Activated gamma-delta T cell treated with anti-CD3 and anti-CD28 coated beads, Interleukin-2, amount 50 U/mL, for 16 hours (primary cell): ENCODE measurements around the gene WNT5A.
"Not testable (repeated sequence)": the region's sequence is repeated elsewhere in the genome, so short reads cannot be mapped to it uniquely, and the experiment has no call there.

Source experiments
- DNase-seq: peaks from one replicate; pipeline ENCODE4 v3.0.0-alpha.2; 2020; ENCODE audit warnings: low read depth

The WNT5A gene

DNA sequence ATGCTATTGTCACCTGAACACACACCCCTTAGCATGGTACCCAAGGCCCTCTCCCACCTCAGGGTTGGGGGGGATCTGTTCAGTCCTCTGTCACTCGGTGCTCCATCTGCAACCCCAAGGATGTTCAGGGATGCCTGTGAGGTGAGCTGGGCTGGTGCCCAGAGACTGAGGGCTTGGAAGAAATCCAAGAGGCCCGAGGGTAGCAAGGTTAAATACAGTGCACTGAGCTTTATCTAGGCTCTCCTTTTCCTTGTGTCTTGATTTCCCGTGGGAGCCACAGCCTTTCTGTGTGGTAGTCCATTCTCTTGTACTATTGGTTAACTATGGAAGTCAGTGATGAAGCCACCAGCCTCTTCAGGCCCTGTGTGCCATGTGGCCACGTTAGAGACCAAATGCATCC, 18.7 kb upstream of the WNT5A start:
- no peak for DNase-seq

GRCh38 chr3:55505102-55505501, 18.0 kb upstream of the WNT5A start:
- not testable (repeated sequence) for DNase-seq

GRCh38 chr3:55501905-55502304, 14.8 kb upstream of the WNT5A start:
- no peak for DNase-seq

DNA sequence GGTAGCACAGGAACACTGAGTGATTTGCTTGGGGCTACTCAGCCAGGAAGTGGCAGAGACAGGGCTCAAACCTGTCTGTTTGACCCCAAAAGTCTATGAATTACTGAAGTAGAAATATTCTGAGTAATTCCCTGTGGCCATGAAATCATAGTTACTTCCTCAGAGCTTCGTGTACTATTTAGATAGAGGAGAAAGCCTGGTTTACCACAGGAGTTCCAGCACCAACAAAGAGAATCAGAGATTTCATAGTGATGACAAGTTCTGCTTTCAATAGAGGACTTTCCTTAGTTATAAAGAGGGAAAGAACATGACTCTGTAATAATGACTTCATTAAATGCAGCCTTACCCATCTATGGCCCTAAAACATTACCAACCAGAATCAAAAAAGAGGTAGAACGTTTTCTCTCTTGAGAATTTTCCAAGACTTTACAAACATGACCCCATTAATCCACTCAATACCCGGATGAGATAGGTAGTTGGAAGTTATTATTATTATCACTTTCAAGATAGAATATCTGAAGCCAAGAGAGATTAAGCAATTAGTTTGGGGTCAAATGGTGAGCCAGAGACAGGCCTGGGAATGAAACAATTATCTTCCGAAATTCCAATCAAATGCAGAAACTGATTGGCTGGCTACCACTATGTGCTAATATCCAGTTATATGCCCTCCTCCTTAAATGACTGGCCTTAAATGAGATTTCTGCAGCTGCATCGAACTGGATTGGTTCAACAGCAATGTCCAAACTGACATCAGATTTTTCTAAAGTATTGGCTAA, 13.6 kb upstream of the WNT5A start:
- DNase-seq, result no peak

- DNase-seq, result no peak
These were observed 11.4 kb upstream of the WNT5A start for GRCh38 chr3:55498520-55498919.

DNA sequence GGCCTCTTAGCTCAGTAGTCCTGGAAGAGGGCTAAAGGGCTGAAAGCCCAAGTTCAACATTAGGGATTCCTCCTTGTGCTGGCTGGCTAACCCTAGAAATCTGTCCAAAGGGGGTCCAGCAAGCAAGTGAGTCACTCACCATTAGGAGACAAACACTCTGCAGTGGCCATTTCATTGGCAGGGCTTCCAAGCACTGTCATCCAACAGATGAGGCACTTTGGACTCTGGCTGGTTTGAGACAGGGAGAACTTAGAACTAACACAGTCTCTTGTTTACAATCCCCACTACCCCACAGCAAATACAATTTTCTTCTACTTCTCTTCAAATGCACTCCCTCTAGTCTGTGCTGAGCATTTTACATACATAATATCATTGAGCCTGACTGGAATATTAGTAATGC, 10.1 kb upstream of the WNT5A start:
- no peak for DNase-seq

DNA sequence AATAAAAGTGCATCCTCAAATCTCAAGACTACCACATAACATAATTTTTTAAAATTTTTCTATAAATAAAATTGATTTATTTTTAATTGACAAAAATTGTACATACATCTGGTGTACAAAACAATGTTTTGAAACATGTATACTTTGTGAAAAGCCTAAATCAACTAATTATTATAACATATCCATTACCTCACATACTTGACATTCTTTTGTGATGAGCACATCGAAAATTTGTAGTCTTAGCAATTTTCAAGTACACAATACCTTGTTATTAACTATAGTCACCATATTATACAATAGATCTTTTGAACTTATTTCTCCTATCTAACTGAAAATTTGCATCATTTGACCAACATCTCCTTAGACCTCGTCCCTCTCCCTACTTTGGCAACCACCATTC, 7.9 kb upstream of the WNT5A start:
- no peak for DNase-seq

DNA sequence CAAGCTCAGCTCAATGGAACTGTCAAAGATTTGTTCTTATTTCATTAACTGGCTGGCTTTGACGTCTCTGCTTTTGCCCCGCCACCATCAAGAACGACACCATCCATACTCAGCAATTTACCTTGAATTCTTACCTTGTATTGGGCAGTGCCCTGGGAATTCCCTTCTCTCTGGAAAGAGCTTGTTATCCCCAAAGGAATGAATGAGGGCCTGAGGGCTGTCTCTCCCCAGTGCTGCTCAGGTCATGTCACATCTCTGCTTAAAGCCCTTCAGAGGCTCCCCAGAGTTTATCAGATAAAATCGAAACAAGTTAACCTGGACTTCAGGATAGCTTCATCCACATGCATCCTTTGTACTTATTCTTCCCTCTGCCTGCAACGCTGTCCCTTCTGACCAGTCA, 5.9 kb upstream of the WNT5A start:
- DNase-seq, result no peak

GRCh38 chr3:55491296-55491816, 4.2 kb upstream of the WNT5A start:
- DNase-seq, result no peak

GRCh38 chr3:55490276-55490913, 3.3 kb upstream of the WNT5A start:
- DNase-seq, result no peak

GRCh38 chr3:55489798-55490132, 2.7 kb upstream of the WNT5A start:
- DNase-seq, result no peak

- no peak for DNase-seq
These were observed 1.4 kb upstream of the WNT5A start for GRCh38 chr3:55488398-55489055.

DNA sequence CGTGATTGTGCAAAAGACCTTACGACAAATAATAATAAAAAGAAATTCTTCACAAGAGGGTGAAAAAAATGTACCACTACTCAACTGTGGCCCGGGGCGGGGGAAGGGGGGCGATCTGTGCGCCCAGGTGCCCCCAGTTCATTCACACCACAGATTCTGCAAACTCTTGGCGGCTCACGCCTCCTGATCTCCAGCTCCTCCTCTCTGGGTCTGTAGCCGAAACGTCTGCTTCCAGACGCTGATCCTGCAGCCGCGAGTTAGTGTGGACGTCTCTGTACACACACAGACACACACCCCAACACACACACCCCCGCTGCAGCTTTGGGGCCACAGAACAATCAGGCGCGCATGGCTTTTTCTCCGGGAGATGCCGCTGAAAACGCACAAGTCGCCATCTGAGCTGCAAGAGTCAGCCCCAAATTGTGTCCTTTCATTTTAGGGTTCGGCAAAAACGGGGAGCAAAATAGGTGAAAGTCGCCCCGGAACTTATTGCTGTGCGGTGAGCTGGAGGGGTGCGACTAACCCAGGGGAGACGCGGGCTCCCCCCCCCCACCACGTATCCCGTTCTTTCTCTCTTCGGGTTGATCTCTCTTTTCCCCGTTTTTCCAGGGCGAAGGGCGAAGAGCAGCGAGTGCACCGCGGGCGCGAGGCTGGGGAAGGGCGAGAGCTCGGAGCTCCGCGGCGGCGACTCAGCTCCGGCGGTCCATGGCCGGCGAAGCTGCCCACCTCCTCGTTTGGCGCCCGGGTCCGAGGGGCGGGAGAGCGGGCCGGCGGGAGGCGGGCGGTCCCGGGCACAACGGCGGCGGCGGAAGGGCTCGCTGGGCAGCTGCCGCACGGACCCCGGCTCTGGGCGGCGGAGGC, 505 bp upstream of the WNT5A start:
- no peak for DNase-seq

DNA sequence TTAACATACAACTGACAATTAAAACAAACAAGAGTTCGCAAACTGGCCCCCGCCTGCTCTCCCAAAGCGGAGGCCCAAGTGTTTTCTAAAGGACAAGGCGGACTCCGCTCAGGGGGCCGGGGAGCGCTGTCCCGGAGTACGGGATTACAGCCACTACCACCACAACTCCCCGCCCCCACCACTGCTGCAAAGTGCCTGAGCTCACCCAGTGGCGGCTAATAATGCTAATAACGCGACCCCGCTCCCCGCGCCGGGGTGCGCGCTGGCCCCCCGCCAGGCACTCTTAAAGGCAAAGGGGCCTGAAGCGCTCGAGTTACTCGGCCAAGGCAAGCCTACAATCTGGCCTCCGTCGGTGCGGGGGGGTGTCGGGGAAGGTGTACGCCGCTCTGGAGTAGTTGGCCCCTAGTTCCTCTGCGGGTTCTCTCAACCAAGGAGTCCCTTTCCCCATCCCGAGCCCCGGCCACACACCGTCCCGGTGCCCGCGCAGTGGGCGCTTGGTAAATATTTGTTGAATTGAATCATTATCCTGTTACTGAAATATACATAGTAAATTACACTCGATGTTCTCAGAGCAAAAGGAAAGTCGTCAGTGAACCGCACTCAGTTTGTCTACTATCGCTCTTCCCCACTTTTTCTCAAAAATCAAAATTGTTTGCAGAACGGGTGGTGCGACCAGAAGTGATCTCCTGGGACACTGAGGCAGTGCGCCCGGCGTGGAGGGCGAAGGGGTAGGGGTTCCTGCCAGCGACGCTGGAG, 827 bp downstream of the WNT5A start:
- DNase-seq, result no peak

- DNase-seq, result no peak
These were observed 2.0 kb downstream of the WNT5A start for GRCh38 chr3:55484801-55485791.

- DNase-seq, result no peak
These were observed 2.9 kb downstream of the WNT5A start for GRCh38 chr3:55484191-55484689.

DNA sequence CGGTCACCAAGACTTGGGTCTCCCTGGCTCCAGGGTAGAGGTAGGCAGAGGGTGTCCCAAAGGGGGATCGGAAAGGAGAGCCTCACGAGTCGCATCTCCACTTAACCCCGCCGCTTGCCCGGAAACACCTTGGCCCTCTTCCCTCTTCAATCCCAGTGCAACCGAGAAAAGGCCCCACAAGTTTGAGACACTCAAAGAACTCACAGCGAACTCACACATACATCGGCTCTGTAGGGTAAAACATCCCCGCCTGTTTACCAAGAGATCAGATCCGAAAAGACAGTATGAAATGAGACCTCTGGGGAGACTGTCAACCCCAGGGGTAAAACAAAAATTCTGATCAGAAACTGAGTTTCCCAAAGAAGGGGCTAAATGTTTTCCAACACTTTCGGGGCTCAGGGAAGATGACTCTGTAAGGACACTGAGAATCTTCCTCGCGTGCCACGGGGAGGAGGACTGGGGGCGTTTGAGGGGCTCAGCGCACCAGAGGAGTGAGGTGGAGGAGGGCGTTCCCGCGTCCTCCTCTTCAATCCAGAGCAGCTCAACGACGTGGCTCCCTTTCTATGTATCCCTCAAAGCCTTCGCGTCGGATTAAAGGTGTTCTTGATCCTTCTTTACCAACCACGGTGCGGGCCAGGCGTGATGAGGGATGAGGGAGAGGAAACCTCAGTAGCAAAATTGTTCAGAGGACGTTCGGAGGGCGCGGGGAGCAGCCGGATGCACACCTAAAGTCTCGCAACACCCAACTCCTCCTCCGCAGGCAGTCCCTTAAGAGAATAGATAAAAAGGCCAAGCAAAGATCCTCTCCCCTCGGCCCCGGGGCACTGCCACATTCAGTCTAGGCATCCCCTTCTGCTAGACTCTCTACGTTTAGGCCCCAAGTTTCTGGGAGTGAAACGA, 3.7 kb downstream of the WNT5A start:
- DNase-seq, result no peak

- DNase-seq, result no peak
These were observed 4.5 kb downstream of the WNT5A start for GRCh38 chr3:55482496-55483195.
